Neural progenitor cell (in vitro differentiated cells): Measurements from ENCODE around the gene SDK1. TPM values are rescaled to one million over a fixed set of nuclear protein-coding genes. Genes with fewer than 3 reads are reported as not detected.

Source experiments
- DNase-seq: peaks from one replicate; pipeline ENCODE4 v3.0.0-alpha.2; 2016; ENCODE audit warnings: low spot score
- H2AFZ ChIP-seq: fragments of 200-600 bp; sonication (generic); replicated peaks from 2 replicates; pipeline ENCODE4 v1.6.1; 2016; ENCODE audit warnings: antibody characterized with exemption
- H3F3A ChIP-seq: fragments of 200-600 bp; sonication (generic); 2 replicates; pipeline ENCODE4 v1.6.1; 2016; ENCODE audit warnings: antibody characterized with exemption, low read depth
- H3K27ac ChIP-seq: fragments of 200-600 bp; sonication (generic); 2 replicates; pipeline ENCODE4 v1.5.1; 2016; ENCODE audit warnings: mild to moderate bottlenecking
- H3K27me3 ChIP-seq: fragments of 200-600 bp; sonication (generic); 2 replicates; pipeline ENCODE4 v1.6.1; 2016; ENCODE audit warnings: mild to moderate bottlenecking, moderate library complexity
- H3K36me3 ChIP-seq: fragments of 200-600 bp; sonication (generic); 2 replicates; pipeline ENCODE4 v1.5.1; 2016
- H3K4me1 ChIP-seq: fragments of 200-600 bp; sonication (generic); 2 replicates; pipeline ENCODE4 v1.6.1; 2016; ENCODE audit warnings: mixed run types
- H3K4me2 ChIP-seq: fragments of 200-600 bp; sonication (generic); 2 replicates; pipeline ENCODE4 v1.6.1; 2016
- H3K4me3 ChIP-seq: fragments of 200-600 bp; sonication (generic); 2 replicates; pipeline ENCODE4 v1.5.1; 2016
- H3K79me2 ChIP-seq: fragments of 200-600 bp; sonication (generic); 2 replicates; pipeline ENCODE4 v1.6.1; 2016; ENCODE audit warnings: low read depth
- H3K9ac ChIP-seq: fragments of 200-600 bp; sonication (generic); 2 replicates; pipeline ENCODE4 v1.6.1; 2016
- H3K9me3 ChIP-seq: fragments of 200-600 bp; sonication (generic); 2 replicates; pipeline ENCODE4 v1.5.1; 2016; ENCODE audit warnings: low read depth
- H4K20me1 ChIP-seq: fragments of 200-600 bp; sonication (generic); 2 replicates; pipeline ENCODE4 v1.6.1; 2016; ENCODE audit warnings: low read depth
- H3K27ac Mint-ChIP-seq: 3 replicates; pipeline ENCODE4 v1.8.0; 2021; ENCODE audit warnings: mixed read lengths
- H3K27me3 Mint-ChIP-seq: 2 replicates; pipeline ENCODE4 v1.8.0; 2022; ENCODE audit warnings: low read depth, mild to moderate bottlenecking, inconsistent platforms, moderate library complexity, mixed read lengths; ENCODE audit not compliant: insufficient read depth
- H3K36me3 Mint-ChIP-seq: 3 replicates; pipeline ENCODE4 v1.8.0; 2021; ENCODE audit warnings: mixed read lengths
- H3K4me1 Mint-ChIP-seq: 3 replicates; pipeline ENCODE4 v1.8.0; 2021; ENCODE audit warnings: mixed read lengths
- H3K4me3 Mint-ChIP-seq: 3 replicates; pipeline ENCODE4 v1.8.0; 2021; ENCODE audit warnings: mild to moderate bottlenecking, moderate library complexity, mixed read lengths
- H3K9me3 Mint-ChIP-seq: 3 replicates; pipeline ENCODE4 v1.8.0; 2020; ENCODE audit warnings: mixed read lengths
- CTCF ChIP-seq: fragments of 200-600 bp; sonication (generic); IDR thresholded peaks from 2 replicates; pipeline ENCODE4 v1.5.1; 2017; ENCODE audit warnings: antibody characterized with exemption, mild to moderate bottlenecking
- EZH2 ChIP-seq: fragments of 200-600 bp; sonication (generic); IDR thresholded peaks from 2 replicates; pipeline ENCODE4 v1.6.1; 2017; ENCODE audit warnings: antibody characterized with exemption, mild to moderate bottlenecking, moderate library complexity
- EZH2phosphoT487 ChIP-seq: fragments of 200-600 bp; sonication (generic); IDR thresholded peaks from 2 replicates; pipeline ENCODE4 v1.6.1; 2017; ENCODE audit warnings: antibody characterized with exemption
- total RNA-seq: library from RNA; depleted of rRNA; stranded (reverse); fragments of >200 nt; gene quantifications from 2 replicates; pipeline ENCODE4 v1.2.3, GENCODE V29; 2015; ENCODE audit warnings: low replicate concordance

Gene SDK1
- total RNA-seq, 1 donor from 2014 or later: 4.9 TPM

- H3K27ac ChIP-seq: no peak overlapping the region
- DNase-seq: no peak
- no peak overlapping the region for H3K4me3 Mint-ChIP-seq
- H3K27me3 Mint-ChIP-seq: peaks cover 2% of the 10 kb centered on the region
- no peaks in the 10 kb centered on the region for H3K79me2 ChIP-seq
- H3K4me3 ChIP-seq: no peak overlapping the region
- H3K27me3 ChIP-seq: no peaks in the 10 kb centered on the region
- H2AFZ ChIP-seq: no peak overlapping the region
- H3K36me3 Mint-ChIP-seq: peaks cover 13% of the 10 kb centered on the region
- H4K20me1 ChIP-seq: no peaks in the 10 kb centered on the region
- H3K4me1 ChIP-seq: no peaks in the 10 kb centered on the region
- H3K4me2 ChIP-seq: no peak overlapping the region
- no peak overlapping the region for H3K9ac ChIP-seq
- H3K9me3 ChIP-seq: peaks cover 9% of the 10 kb centered on the region
- peaks cover 19% of the 10 kb centered on the region for H3K4me1 Mint-ChIP-seq
- no peak overlapping the region for H3K27ac Mint-ChIP-seq
- H3K9me3 Mint-ChIP-seq: peaks cover 23% of the 10 kb centered on the region
- no peaks in the 10 kb centered on the region for H3F3A ChIP-seq
- TF ChIP-seq EZH2 (no peak), EZH2phosphoT487 (no peak), CTCF (no peak)
- peaks cover 7% of the 10 kb centered on the region for H3K36me3 ChIP-seq
Measured at GRCh38 chr7:3497796-3498195, 196.7 kb downstream of the SDK1 start.

- H2AFZ ChIP-seq: no peak overlapping the region
- Mint-ChIP-seq H3K27ac (no peak overlapping the region), H3K9me3 (peaks cover 44% of the 10 kb centered on the region)
Measured at GRCh38 chr7:3501671-3502070, 200.6 kb downstream of the SDK1 start.

GRCh38 chr7:3504384-3504783, 203.3 kb downstream of the SDK1 start:
- Mint-ChIP-seq H3K27me3 (peaks cover 2% of the 10 kb centered on the region), H3K4me3 (no peak overlapping the region), H3K36me3 (peaks cover 16% of the 10 kb centered on the region), H3K9me3 (peaks cover 53% of the 10 kb centered on the region), H3K27ac (no peak overlapping the region), H3K4me1 (no peaks in the 10 kb centered on the region)
- no peaks in the 10 kb centered on the region for H3K79me2 ChIP-seq
- no peak overlapping the region for H3K4me3 ChIP-seq
- no peak overlapping the region for H3K27ac ChIP-seq
- no peaks in the 10 kb centered on the region for H3K4me1 ChIP-seq
- H4K20me1 ChIP-seq: no peaks in the 10 kb centered on the region
- no peaks in the 10 kb centered on the region for H3F3A ChIP-seq
- H3K27me3 ChIP-seq: no peaks in the 10 kb centered on the region
- no peak overlapping the region for H3K9ac ChIP-seq
- no peak overlapping the region for H3K4me2 ChIP-seq
- no peak for DNase-seq
- TF ChIP-seq EZH2 (no peak), CTCF (no peak), EZH2phosphoT487 (no peak)
- peaks cover 14% of the 10 kb centered on the region for H3K9me3 ChIP-seq
- peaks cover 7% of the 10 kb centered on the region for H3K36me3 ChIP-seq
- no peak overlapping the region for H2AFZ ChIP-seq

More at GRCh38 chr7:3501671-3502070, 200.6 kb downstream of the SDK1 start:
- Mint-ChIP-seq H3K27me3 (peaks cover 2% of the 10 kb centered on the region), H3K4me1 (peaks cover 8% of the 10 kb centered on the region), H3K4me3 (no peak overlapping the region), H3K36me3 (peaks cover 12% of the 10 kb centered on the region)
- Histone ChIP-seq H3K4me1 (no peaks in the 10 kb centered on the region), H3K27me3 (no peaks in the 10 kb centered on the region), H3K9ac (no peak overlapping the region), H3K4me2 (no peak overlapping the region), H3K27ac (no peak overlapping the region), H3K4me3 (no peak overlapping the region), H4K20me1 (no peaks in the 10 kb centered on the region), H3K79me2 (no peaks in the 10 kb centered on the region), H3K36me3 (peaks cover 7% of the 10 kb centered on the region), H3F3A (no peaks in the 10 kb centered on the region), H3K9me3 (peaks cover 12% of the 10 kb centered on the region)
- no peak for TF ChIP-seq CTCF
- TF ChIP-seq EZH2: no peak
- TF ChIP-seq EZH2phosphoT487: no peak
- DNase-seq: no peak
